Transverse colon (tissue), 4 donors: Measurements from ENCODE around the gene ANKRD24.

Experiments
- CTCF ChIP-seq, 5 experiments: fragments of 200-600 bp in 3 of 5; fragments of 450-650 bp in 2 of 5; sonication (generic) in 3 of 5; IDR thresholded peaks; 1 replicate in 2 of 5; 2 replicates in 3 of 5; pipeline ENCODE4 v1.5.1; 2016 to 2017; ENCODE audit warnings: antibody characterized with exemption in 5 of 5, inconsistent platforms in 3 of 5, mild to moderate bottlenecking in 2 of 5, moderate library complexity in 1 of 5
- EP300 ChIP-seq: sonication (generic); formaldehyde crosslinking; IDR thresholded peaks from one replicate; pipeline ENCODE4 v1.6.1; 2017; ENCODE audit warnings: antibody characterized with exemption, low read depth
- POLR2A ChIP-seq: fragments of 450-650 bp; IDR thresholded peaks from one replicate; pipeline ENCODE4 v1.6.1; 2016; ENCODE audit warnings: antibody characterized with exemption, mild to moderate bottlenecking, moderate library complexity
- POLR2AphosphoS5 ChIP-seq, 3 donors: sonication (generic); formaldehyde crosslinking; IDR thresholded peaks; one replicate each; pipeline ENCODE4 v1.6.1; 2016; ENCODE audit warnings: antibody characterized with exemption in 3 of 3

GRCh38 chr19:4232614-4233281 is 50.3 kb downstream of the ANKRD24 start:
- TF ChIP-seq POLR2A: no peak
- TF ChIP-seq EP300: no peak
- TF ChIP-seq CTCF (IDR thresholded peaks at IDR 0.05): no peak
- TF ChIP-seq POLR2AphosphoS5 (IDR thresholded peaks at IDR 0.05): no peak
